GM18526 (cell line): Measurements from ENCODE around the gene RIOX2.

ENCODE experiments used
- POLR2A ChIP-seq: IDR thresholded peaks from 3 replicates; pipeline ENCODE4 v1.6.1; 2011; ENCODE audit not compliant: insufficient read length; ENCODE audit errors: extremely low read depth

RIOX2 gene

DNA sequence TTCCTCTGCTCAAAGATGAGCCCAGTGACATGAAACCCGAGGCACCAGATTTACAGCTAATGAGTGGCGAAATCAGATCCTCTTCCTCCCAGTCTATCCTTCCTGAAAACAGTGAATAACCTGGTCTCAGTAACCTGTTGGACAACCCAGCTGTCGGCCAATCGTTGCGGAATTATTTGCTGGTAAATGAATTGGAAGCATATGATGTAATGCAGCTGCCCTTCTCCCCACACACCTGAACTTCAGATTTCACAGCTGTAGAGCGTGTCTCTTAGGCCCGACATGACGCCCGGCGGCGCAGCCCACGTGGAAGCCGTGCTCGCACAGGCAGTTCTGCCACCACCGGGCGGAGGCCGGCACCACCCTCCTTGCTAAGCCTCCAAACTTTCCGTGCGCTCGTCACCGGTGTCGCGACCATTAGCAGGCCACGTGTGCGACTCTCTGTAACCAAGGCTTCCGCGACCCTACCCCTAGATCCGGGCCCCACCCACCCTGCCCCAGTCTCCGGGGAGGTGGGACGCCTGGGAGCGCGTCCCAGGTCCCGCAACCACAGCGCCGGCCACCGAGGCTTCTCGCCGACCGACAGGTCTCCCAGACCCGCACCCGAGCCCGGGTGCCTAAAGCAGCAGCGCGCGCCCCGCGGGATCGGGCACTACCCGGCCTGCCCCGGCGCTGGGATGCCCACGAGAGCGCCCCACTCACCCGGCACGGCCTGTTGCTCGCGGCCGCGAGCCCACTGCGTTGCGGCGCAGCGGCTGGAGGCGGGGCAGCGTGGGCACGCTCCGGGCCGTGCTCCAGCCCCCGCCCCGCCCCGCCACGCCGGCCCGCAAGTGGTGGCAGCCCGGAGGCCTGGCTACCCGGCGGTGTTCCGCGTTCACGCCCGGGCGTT, at the start of gene RIOX2:
Gene RIOX2, minus strand, starts transcription at position 753 of the 889 bp plus-strand sequence. CDS start 4,838 bp downstream, outside the sequence.
- peak; percentile 82 for TF ChIP-seq POLR2A

DNA sequence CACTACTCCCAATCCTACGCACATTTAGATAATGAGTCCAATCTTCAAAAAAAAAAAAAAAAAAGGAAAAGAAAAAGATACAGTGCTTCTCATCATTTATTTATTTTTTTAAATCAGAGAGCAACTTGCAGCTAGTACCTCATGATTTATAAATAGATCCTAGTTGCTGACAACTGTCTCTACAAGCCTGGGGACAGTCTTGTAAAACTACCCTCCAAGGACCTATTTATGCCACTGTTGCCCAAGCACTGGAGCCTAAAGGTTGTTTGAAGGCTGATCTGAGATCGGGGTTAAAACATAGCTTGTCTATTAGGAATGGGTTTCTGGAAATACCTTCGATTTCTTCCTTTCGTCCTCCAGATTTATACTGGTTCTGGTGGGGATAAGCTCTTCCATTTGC, 48.2 kb upstream of the RIOX2 start:
- TF ChIP-seq POLR2A: no peak

DNA sequence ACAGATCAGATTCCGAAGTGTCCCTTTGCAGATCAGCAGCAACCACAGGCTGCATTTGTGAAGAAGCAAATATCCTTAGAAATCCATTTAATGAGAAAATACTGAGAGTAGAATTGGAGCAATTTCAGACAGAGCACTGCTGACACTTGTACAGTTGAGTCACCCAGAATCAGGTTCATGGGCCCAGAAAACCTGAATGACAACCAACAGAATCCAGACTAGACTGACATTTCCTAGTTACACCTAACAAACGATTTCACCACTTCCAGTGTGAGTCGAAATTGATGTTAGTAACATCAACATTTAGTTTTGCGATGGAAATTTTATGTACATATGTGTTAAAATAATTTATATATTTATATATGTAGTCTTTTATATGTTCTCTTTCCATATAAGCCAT, 46.1 kb upstream of the RIOX2 start:
- no peak for TF ChIP-seq POLR2A

GRCh38 chr3:98014268-98014585, 42.0 kb upstream of the RIOX2 start:
- TF ChIP-seq POLR2A: no peak

- TF ChIP-seq POLR2A: no peak
Measured at GRCh38 chr3:98013411-98014267, 41.4 kb upstream of the RIOX2 start.

DNA sequence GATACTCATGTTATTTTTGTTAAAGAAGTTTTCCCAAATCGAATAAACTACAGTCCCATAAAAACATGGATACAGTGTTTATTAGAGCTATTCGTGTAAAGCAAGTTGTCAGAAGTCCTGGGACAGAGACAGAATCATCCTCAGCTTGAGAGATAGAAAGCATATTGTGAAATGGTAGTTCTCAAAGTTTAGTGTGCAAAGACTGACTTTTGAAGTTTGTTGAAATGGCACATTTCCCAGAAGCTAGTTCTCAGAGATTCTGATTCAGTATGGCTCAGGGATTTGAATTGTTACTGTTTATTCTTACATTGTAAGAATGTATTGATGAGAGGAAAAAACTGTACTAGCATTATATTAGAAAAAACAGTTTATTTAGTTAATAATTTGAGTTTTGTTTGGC, 40.7 kb upstream of the RIOX2 start:
- no peak for TF ChIP-seq POLR2A

DNA sequence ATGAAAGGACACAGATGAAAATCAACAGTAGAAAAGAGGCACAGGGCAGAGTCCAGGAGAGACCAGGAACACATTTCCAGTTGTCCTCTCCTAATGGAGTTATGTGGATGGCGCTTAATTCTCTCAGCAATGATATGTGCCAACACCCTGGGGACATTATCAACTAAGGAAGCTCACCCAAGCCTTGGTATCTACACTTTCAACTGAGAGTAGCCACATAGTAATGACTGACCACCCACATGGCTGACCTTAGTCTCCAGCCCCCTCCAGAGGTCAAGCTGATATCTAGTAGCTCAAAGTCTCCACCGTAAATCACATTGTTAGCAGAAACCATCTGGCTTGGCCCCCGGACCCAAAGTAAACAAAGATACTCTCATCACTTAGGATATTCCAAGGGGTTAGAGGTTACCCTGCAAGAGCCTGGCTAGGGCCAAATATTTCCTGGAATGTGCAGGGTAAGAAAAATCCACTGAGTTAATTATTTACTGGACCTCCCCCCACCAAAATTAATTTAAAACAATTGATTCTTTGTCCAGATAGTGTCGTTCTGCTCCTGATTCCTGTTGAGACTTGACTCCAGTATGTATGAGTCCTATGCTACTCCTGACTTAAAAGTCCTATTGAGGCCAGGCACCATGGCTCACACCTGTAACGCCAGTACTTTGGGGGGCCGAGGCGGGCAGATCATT, 38.1 kb upstream of the RIOX2 start:
- no peak for TF ChIP-seq POLR2A

DNA sequence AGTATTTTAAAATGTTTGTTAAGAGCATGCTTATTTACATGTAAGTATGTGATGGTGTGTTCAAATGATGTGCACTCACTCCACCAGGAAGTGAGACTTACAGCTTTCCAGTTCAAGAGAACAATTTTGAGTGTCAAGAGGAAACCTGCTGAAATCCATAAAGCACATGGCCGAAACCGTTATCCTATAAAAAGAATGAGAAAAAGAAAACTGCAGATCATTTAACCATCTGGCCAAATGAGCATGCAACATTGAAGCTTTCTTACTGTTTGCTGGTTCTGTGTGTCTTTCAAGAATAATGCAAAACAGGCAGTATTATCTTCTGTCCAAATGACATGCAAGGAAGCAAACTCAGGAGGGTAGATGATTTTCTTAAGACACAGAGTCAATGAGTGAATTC, 36.6 kb upstream of the RIOX2 start:
- no peak for TF ChIP-seq POLR2A

DNA sequence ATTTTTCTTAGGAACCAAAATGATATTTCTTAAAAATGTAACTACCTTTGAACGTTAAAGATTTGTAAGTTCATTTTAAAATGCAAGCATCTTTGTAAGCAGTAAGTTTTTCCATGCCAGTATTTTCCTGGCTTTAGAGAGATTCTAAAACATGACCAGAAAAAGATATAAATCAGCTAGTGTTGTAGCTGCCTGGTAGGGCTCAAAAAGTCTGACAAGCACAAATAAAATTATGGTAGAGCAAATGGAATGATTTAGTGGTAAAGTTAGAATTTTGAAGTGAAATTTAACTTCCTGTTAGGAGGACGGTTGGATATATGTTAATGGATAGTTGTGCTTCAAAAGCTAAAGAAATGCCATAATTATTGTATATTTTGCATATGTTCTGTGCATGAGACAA, 33.2 kb upstream of the RIOX2 start:
- TF ChIP-seq POLR2A: no peak

GRCh38 chr3:98004721-98005120, 32.5 kb upstream of the RIOX2 start:
- no peak for TF ChIP-seq POLR2A

- no peak for TF ChIP-seq POLR2A
Measured at GRCh38 chr3:98003306-98003969, 31.2 kb upstream of the RIOX2 start.

- TF ChIP-seq POLR2A: no peak
Measured at GRCh38 chr3:98002717-98003116, 30.5 kb upstream of the RIOX2 start.

DNA sequence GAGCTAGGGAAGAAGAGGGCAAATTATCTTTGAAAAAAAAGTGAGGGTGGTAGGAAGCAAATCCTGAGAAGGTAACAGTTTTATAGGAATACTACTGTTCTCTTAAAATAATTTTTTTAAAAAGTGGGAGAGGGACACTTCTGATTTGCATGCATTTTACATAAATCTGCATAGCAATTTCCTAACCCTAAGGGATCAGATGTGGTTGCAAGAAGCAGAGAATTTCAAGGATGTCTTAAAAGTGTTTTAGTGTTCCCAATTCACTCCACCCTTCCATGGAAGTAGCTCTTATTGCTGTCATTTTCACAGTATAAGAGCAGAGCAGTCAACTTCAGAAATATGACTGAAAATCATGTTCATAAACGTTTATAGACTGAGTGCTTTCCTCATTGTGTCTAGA, 27.8 kb upstream of the RIOX2 start:
- no peak for TF ChIP-seq POLR2A

DNA sequence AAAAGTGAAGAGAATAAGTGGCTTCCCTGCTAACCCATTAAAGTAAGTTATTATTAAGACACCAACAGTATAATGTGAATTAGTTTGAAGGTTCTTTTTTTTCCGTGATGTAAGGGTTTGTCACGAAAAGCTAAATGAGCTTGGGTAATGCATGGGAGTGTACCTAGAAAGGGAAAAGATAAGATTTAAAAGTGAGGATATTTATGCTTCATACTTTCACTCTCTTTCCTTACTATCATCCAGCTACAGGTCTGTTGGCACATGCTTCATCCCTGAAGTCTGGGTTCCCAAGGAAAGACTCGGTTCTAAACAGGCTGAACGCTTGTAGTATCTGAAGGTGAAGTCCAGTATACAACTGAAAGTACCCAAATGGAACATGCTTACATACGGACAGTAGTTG, 26.9 kb upstream of the RIOX2 start:
- no peak for TF ChIP-seq POLR2A

- no peak for TF ChIP-seq POLR2A
Measured at GRCh38 chr3:97996988-97997387, 24.8 kb upstream of the RIOX2 start.
